Renal pelvis (tissue), 12 donors: ENCODE data around the gene PRG3. TPM values are rescaled to one million over a fixed set of nuclear protein-coding genes. Genes with fewer than 3 reads are reported as not detected.

Source experiments
- DNase-seq: peaks from one replicate; pipeline ENCODE4 v3.0.0-alpha.2; 2013
- long read RNA-seq, 16 experiments: transcript quantifications; one replicate each; lab custom pipeline, GENCODE V29; 2026
- polyA plus RNA-seq, 3 donors: library from polyadenylated mRNA; unstranded; fragments of 120-200 nt; gene quantifications; one replicate each; pipeline ENCODE4 v1.2.1, GENCODE V29; 2013; ENCODE audit not compliant: insufficient read length in 3 of 3

The PRG3 gene, protein sequence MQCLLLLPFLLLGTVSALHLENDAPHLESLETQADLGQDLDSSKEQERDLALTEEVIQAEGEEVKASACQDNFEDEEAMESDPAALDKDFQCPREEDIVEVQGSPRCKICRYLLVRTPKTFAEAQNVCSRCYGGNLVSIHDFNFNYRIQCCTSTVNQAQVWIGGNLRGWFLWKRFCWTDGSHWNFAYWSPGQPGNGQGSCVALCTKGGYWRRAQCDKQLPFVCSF
- under 1 TPM; 0.26 to 0.77 (median 0.52) TPM for polyA plus RNA-seq
- long read RNA-seq, donor 1: 0 reads
- long read RNA-seq, donor 2: 0 reads
- long read RNA-seq, donor 3: 0 reads
- long read RNA-seq, donor 4: 0 reads
- long read RNA-seq, donor 5: 0 reads
- long read RNA-seq, donor 6: 0 reads
- long read RNA-seq, donor 7: 0 reads
- long read RNA-seq, donor 8: 0 reads
- long read RNA-seq, donor 9, partial matches to known transcripts: 0 of 1 reads
- long read RNA-seq, donor 9, other reads (novel, unspliced or antisense): 0 of 1 reads
- long read RNA-seq, donor 10: 0 reads
- long read RNA-seq, donor 11: 0 reads
- long read RNA-seq, donor 12: 0 reads
- long read RNA-seq, donor 13: 0 reads
- long read RNA-seq, donor 14: 0 reads
- long read RNA-seq, donor 15: 0 reads
- long read RNA-seq, donor 16: 0 reads

GRCh38 chr11:57380975-57381374 is at the start of gene PRG3:
TSS of gene PRG3 (minus strand) at chr11:57381150. CDS start at chr11:57380708, 442 bp downstream.
- DNase-seq: no peak

DNA sequence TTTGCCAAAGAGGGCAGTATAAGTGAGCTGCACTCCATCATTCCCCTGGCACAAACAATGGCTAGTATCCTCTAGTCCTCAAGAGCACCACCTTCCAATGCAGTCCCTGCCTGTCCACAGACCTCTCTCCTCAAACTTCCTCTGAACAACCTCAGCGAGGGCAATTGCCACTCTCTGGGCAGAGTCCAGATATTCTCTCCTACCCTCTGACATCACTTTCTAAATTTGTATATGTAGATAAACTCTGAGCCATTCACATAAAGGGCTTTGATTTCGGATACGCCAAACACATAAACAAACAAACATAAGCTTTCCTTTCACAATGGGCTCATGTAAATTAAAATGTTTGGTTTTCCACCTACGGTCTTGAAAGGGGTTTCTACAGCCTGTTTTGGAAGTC is 49.0 kb upstream of the PRG3 start:
- no peak for DNase-seq

DNA sequence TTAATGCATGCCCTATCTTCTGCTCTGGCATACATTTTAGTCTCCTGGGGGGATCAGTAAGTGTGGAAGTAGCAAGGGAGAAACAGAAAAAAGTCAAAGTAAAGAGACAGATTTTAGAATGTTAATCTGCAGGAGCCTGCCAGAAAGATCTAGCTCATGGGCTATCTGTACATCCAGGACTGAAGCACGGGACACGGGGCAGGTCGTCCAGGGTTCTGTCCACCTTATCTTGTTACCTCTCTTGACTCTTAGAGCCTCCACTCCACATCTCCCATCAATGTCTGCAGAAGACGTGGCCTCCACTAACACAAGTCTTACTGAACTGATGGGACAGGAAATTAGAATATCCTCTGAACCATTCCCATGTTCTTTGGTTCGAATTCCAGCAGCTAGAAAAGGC is 47.7 kb upstream of the PRG3 start:
- no peak for DNase-seq

DNA sequence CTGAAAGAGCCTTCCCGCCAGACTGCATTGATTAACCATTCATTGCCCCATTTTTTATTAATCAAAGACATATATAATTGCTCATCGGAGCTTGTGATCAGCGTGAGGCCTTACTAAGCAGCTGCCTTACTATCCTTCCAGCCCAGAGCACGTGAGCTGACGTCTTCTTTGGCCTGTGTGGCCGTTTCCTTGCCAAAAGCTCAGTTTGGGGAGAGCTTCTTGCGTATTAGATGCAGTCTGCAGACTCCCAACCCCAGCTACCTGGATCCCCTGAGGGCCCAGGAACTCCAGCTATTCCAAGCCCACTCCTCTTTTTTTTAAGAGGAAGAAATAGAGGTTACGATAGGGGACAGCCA is 46.8 kb upstream of the PRG3 start:
- DNase-seq: no peak

- peak; percentile 57 for DNase-seq
Measured at GRCh38 chr11:57426929-57427726, 46.2 kb upstream of the PRG3 start, which contains the start of gene SLC43A3. TSS of gene SLC43A3 (minus strand) at chr11:57427121. CDS start at chr11:57426172, 949 bp downstream.

GRCh38 chr11:57426439-57426928 is 45.5 kb upstream of the PRG3 start:
- DNase-seq: no peak

DNA sequence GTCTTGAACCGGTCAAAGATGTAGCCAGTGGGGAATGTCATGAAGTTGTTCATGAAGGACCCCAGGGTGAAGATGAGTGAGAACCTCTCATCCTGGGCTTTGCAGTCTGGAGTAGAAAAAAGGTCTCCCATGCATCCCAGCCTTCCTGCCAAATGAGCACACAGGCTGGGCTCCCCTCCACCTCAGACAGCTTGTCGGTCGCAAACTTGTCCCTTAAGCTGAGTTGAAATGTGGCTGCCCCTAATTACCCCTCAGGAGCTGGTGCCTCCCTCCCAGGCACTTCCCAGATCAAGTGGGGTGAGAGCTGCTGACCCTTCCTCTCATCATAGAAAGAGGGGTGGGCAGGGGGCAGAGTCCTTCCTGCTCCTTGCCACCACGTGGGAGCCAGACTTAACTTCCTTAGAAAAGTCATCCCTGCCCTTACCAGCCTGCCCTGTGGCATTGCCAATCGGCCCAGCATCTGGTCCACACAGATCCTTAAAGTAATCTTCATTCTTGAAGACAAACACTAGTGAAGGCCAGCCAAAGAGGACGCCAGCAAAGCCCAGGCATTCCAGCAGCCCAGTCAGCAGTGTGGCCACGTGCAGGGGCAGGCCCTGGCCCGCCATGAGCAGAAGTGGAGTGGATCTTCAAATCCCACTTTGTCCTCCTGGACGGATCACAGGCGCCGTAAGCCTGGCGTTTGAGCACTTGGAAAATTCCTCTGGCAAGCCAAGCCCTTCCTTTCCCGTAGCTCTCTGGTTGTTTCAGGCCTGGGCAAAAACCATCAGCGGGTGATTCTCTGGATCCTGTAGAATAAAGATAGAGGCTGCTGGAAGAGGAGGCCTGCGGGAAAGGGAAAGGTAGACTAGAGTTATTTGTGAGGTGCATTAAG is 44.9 kb upstream of the PRG3 start:
- DNase-seq: no peak

DNA sequence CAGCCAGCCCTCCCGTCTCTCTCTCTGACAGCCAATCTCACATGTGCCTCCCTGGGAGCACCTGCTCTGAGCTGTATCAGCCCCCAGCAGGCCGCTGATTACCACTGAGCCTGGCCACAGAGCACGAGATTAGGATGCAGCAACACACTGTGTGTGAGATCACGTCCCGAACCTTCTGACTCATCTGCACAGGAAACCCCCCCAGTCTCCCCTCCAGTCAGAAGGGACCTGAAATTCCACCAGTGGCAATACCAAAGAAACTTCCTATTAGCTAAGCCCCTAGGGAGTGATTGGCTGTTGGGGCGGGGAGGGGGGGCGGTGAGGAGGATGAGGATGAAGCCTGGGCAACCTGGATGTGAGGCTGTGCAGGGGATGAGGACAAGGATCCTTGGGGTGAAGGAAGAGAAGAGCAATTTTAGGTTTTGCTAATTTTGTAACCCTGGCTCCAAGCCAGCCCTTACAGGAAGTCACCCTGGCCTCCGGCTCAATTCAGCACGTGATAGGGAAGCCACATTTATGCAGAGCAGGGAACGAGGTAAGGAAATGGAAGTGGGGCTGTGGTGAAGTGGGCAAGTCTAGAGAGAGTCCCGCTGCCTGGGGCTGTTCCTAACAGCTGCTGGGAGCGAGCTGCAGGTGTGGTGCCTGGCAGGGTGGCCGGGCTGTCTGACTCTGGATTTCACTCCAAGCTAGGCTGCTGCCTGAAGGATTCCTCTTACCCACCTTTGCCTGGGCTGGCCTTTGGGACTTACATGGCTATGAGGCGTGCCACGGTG is 44.0 kb upstream of the PRG3 start:
- DNase-seq: peak; percentile 10

DNA sequence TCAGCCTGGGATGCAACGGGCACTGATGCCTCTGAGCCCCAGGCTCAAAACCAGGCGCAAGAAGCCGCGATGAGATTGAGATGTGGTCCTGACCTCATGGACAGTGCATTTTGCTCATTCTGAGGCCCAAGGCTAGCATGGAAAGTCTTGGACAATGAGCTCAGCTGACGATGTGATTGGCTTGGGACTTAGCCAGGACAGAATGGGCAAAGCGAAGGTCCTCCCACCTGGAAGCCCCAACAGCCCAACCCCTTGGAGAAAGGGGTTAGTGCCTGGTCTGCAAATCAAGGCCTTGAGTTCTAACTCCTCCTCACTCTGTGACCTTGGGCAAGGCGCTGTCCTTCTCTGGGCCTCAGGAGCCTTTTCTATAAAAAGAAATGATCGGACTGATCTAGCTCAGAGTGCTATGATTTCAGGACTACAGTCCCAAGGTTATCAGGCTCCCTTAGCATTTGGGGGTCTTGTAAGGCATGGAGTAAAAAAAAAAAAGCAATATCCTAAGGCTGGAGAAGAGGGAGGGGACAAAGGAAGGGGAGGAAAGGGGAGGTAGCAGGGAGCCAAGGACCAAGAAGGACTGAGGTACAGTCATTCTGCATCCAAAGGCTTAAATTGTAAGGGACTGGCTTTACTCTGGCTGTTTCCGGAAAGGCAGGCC is 43.3 kb upstream of the PRG3 start:
- no peak for DNase-seq

DNA sequence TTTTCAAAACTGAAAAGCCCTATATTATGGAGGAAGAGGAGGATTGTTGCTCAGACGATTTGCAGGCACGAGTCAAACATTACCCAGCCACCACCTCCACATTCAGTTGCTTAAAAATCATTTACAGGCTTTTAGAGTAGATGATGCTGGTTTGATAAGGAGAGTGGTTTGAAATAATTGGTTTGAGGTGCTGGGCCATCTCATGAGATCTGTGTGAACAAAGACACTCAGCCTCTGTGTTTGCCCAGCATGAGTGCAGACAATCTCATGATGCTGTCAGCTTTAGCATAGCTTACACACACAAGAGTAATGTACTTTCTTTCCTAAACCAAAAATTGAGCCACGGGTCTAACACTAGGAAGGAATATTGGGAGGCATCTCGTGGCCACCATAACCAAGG is 41.7 kb upstream of the PRG3 start:
- DNase-seq: no peak

- no peak for DNase-seq
Measured at GRCh38 chr11:57421805-57422204, 40.9 kb upstream of the PRG3 start.

DNA sequence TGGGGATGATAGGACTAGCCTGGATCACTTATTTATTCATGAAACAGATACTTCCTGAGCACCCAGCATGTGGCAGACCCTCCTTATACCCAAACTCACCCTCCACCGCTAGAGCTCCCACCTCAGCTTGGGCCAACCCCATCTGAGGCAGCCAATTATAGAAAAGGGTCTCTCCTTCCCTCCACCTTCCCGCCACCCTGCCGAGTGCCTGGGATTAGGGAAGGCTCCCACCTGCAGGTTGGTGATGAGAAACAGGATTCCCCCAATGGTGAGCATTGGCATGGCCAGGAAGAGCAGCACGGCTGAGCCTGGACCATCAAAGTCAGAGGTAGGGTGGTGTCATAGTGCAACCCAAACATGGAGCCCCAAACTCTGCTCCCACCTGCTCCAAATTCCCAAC is 40.1 kb upstream of the PRG3 start:
- no peak for DNase-seq

GRCh38 chr11:57419146-57419545 is 38.2 kb upstream of the PRG3 start:
- no peak for DNase-seq

- DNase-seq: no peak
Measured at GRCh38 chr11:57418131-57418530, 37.2 kb upstream of the PRG3 start.

DNA sequence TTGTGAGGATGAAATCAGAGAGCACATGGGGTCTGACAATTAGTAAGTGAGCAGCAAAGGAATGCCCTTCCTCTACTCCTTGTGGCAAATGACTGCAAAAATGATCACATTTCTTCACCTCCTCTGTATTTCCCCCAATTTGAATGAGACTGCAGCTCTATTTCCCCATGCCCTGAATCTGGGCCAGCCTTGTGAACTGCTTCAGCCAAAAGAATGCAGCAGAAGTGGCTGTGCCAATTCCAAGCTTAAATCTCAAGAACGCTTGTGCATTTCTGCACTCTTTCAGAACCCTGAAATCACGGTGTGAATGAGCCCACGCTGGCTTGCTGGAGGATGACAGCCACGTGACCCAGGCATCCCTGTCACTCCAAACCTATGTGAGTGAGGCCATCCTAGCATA is 36.1 kb upstream of the PRG3 start:
- no peak for DNase-seq

GRCh38 chr11:57416436-57416835 is 35.5 kb upstream of the PRG3 start:
- no peak for DNase-seq

DNA sequence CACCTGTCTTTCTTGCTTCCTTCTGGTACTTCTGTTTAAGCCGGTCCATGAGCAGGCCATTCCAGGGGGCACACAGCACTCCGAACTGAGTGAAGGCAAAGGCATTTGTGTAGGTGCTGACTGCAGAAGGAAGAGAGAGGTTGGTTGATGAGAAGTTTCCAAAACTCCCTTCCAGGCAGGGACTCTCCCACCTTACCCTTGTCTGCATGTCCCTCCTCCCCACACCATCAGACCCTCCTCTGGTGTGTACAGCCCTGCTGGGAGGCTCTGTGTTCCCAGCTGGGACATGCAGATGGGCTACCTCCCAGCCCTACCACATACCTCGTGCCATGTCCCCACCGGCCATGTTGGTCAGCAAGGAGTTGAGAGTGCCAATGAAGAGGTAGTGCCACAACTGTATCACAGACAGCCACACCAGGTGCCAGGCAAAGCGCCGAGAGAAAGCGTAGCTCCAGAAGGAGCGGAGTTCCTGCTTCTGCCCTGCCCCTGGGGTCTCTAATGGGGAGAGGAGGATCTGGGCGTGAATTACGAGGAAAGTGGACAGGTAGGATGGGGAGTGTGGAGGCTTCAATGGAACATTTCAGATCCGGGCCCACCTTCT is 33.8 kb upstream of the PRG3 start:
- DNase-seq: no peak

DNA sequence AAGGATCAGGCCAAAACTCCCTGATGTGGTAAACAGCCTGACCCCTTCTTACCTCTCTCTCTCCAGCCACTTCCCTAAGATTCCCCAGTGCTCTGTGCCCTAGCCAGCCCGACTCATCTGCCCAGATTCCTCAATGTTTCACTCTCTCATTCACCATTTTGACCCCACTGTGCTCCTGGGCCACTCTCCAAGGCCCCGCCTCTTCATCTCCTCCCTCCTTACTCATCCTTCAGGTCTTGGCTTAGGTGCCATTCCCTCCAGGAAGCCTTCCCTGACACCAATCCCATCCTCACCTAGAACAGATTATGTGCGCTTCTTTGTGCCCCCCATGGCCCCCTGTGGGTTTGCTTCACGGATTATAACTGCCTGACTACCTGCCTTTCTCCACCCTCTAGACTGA is 32.7 kb upstream of the PRG3 start:
- no peak for DNase-seq

DNA sequence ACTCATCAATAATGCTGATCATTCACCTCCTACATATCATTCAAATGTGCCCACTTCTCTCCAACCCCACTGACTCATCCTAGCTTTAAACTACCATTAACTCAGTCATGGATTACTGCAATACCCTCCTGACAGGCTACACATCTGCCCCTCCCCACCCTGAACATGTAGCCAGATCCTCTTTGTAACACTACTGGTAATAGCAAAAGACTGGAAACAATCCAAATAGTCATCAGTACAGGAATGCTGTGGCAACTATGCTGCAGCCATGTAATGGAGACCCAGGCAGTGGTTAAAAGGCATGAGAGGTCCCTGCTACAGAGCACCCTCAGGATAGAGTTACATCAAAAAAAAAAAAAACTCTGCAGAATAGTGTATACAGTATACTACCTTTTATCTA is 29.3 kb upstream of the PRG3 start:
- no peak for DNase-seq
